K562 (cell line): ENCODE measurements around the gene RAB32. TPM values are rescaled to one million over a fixed set of nuclear protein-coding genes. Genes with fewer than 3 reads are reported as not detected.

Experiments
- ATF1 ChIP-seq, 2 experiments: fragments of 450-650 bp in 1 of 2; IDR thresholded peaks; 2 replicates each; pipeline ENCODE4 v1.6.1; 2016; ENCODE audit warnings: missing compliant biosample characterization in 1 of 2, missing genetic modification characterization in 1 of 2
- CC2D1A ChIP-seq: fragments of 450-650 bp; IDR thresholded peaks from 2 replicates; pipeline ENCODE4 v1.6.1; 2017; ENCODE audit warnings: mild to moderate bottlenecking
- CHAMP1 ChIP-seq: fragments of 450-650 bp; IDR thresholded peaks from 2 replicates; pipeline ENCODE4 v1.6.1; 2016; ENCODE audit warnings: mild to moderate bottlenecking
- DMBX1 ChIP-seq: fragments of 250-450 bp; sonication (Bioruptor Pico); IDR thresholded peaks from 2 replicates; pipeline ENCODE4 v1.8.0; 2022; ENCODE audit warnings: inconsistent platforms, mild to moderate bottlenecking, moderate library complexity, borderline replicate concordance
- DPF2 ChIP-seq: fragments of 450-650 bp; IDR thresholded peaks from 2 replicates; pipeline ENCODE4 v1.6.1; 2016
- GABPA ChIP-seq: fragments of 200-800 bp; sonication (Bioruptor generic); conservative IDR thresholded peaks from 2 replicates; pipeline ENCODE4 v1.6.1; 2016; ENCODE audit warnings: low read depth, missing genetic modification characterization, missing compliant biosample characterization
- GATAD2B ChIP-seq: fragments of 450-650 bp; IDR thresholded peaks from 2 replicates; pipeline ENCODE4 v1.6.1; 2017; ENCODE audit warnings: mild to moderate bottlenecking, borderline replicate concordance
- HDAC1 ChIP-seq, 2 experiments: fragments of 450-650 bp; IDR thresholded peaks; 2 replicates each; pipeline ENCODE4 v1.6.1; 2016 to 2017; ENCODE audit warnings: inconsistent platforms in 1 of 2, mild to moderate bottlenecking in 1 of 2, moderate library complexity in 1 of 2
- LCOR ChIP-seq: sonication (generic); formaldehyde crosslinking; IDR thresholded peaks from 2 replicates; pipeline ENCODE4 v1.8.0; 2022; ENCODE audit warnings: mild to moderate bottlenecking, missing genetic modification reagents
- NFRKB ChIP-seq: fragments of 450-650 bp; IDR thresholded peaks from 2 replicates; pipeline ENCODE4 v1.6.1; 2016; ENCODE audit warnings: low read depth
- RAD21 ChIP-seq, 2 experiments: fragments of 250-450 bp in 1 of 2; fragments of 450-650 bp in 1 of 2; sonication (Bioruptor Pico) in 1 of 2; formaldehyde crosslinking in 1 of 2; IDR thresholded peaks in 1 of 2; conservative IDR thresholded peaks in 1 of 2; 2 replicates each; pipeline versions ENCODE4 v1.4.0 to v1.8.0; 2020 to 2022; ENCODE audit warnings: mild to moderate bottlenecking in 2 of 2, moderate library complexity in 1 of 2
- RBM39 ChIP-seq: fragments of 200-400 bp; formaldehyde crosslinking; optimal IDR thresholded peaks from 2 replicates; pipeline ENCODE3; 2018; ENCODE audit warnings: low read depth, low read length
- RNF2 ChIP-seq: sonication (generic); IDR thresholded peaks from 2 replicates; pipeline ENCODE4 v1.6.1; 2016
- SMARCB1 ChIP-seq: IDR thresholded peaks from 2 replicates; pipeline ENCODE4 v1.6.1; 2011; ENCODE audit warnings: improper control_type of control experiment, low read depth; ENCODE audit not compliant: insufficient read length
- TBL1XR1 ChIP-seq, 2 experiments: IDR thresholded peaks; 2 replicates each; pipeline ENCODE4 v1.6.1; 2012; ENCODE audit warnings: improper control_type of control experiment in 2 of 2, low read length in 2 of 2, mild to moderate bottlenecking in 1 of 2
- ZNF583 ChIP-seq: fragments of 250-450 bp; sonication (Bioruptor Pico); IDR thresholded peaks from 2 replicates; pipeline ENCODE4 v1.4.0; 2020
- ZNF639 ChIP-seq, 2 experiments: fragments of 200-800 bp in 1 of 2; sonication (Bioruptor generic) in 1 of 2; sonication (generic) in 1 of 2; formaldehyde crosslinking in 1 of 2; IDR thresholded peaks in 1 of 2; conservative IDR thresholded peaks in 1 of 2; 2 replicates each; pipeline versions ENCODE4 v1.5.0 to v1.6.1; 2016 to 2020; ENCODE audit warnings: missing compliant biosample characterization in 1 of 2, missing genetic modification characterization in 1 of 2, missing genetic modification reagents in 1 of 2
- polyA plus RNA-seq, 8 experiments: library from polyadenylated mRNA; depleted of rRNA in 4 of 8; stranded (reverse) in 5 of 8; unstranded in 3 of 8; fragments of >200 nt; fragmentation: Nextera tagmentation in 2 of 8; fragmentation: Illumina TruSeq in 1 of 8; extraction: Ambion mirVana in 2 of 8; extraction: Trizol in 1 of 8; gene quantifications; 2 replicates each; pipeline versions ENCODE4 v1.2.1 to v1.2.3, GENCODE V29; 2011 to 2014; ENCODE audit warnings: inconsistent platforms in 1 of 8, missing spikeins in 1 of 8
- total RNA-seq, 7 experiments: library from RNA; depleted of rRNA in 6 of 7; stranded (reverse); fragments of >200 nt in 6 of 7; fragmentation: Illumina TruSeq in 2 of 7; extraction: Trizol in 2 of 7; gene quantifications; 2 replicates each; pipeline versions ENCODE4 v1.2.1 to v1.2.3, GENCODE V29; 2011 to 2021; ENCODE audit warnings: low replicate concordance in 1 of 7
- TF ChIP-seq, protein P1 (sequence below): IDR thresholded peaks from 2 replicates; pipeline ENCODE4 v1.6.1; 2012; ENCODE audit warnings: low read depth, low read length, improper control_type of control experiment, borderline replicate concordance
- TF ChIP-seq, protein P2 (sequence below): fragments of 450-650 bp; IDR thresholded peaks from 2 replicates; pipeline ENCODE4 v1.7.1; 2018; ENCODE audit warnings: mild to moderate bottlenecking, low read depth; ENCODE audit not compliant: partially characterized antibody

Gene RAB32
- total and polyA plus RNA-seq, 9 of the 15 experiments (the other 6 are each of a cell fraction or from before 2014, with no cell fraction given) = 2.5 to 16.6 (median 11.0) TPM

DNA sequence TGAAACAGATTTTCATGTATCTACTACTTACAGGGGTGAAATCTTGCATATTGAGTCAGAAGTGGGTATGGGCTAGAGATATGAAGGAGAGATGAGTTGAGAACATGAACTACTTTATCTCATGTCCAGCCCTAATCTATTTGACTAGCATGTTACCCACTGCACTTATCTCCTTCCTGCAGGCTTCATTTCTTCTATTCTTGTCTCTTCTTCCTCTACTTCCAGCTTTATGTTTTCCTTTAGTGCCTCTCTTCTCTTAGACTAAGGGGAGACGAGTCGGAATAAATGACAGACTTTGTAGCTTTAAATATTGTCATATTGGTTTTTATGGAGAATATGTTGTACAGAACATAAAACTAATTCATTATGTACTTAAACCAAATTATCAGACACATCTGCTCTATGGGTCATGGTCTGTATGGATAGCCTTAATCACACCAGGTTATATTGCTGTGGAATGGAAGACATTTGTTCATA, 5.3 kb downstream of the RAB32 start (continued):
- TF ChIP-seq, protein P1, sequence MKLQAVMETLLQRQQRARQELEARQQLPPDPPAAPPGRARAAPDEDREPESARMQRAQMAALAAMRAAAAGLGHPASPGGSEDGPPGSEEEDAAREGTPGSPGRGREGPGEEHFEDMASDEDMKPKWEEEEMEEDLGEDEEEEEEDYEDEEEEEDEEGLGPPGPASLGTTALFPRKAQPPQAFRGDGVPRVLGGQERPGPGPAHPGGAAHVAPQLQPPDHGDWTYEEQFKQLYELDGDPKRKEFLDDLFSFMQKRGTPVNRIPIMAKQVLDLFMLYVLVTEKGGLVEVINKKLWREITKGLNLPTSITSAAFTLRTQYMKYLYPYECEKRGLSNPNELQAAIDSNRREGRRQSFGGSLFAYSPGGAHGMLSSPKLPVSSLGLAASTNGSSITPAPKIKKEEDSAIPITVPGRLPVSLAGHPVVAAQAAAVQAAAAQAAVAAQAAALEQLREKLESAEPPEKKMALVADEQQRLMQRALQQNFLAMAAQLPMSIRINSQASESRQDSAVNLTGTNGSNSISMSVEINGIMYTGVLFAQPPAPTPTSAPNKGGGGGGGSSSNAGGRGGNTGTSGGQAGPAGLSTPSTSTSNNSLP = peak; percentile 83; the same call in 1 of the 2 replicates
- TF ChIP-seq LCOR (no peak), DMBX1 (peak; percentile 74; the same call in 1 of the 2 replicates), ZNF639 (CRISPR knock-in tag; conservative IDR thresholded peaks at IDR 0.05 in 1 of 2, IDR thresholded peaks at IDR 0.05 in 1 of 2) (peak in 1 of 2 experiments; percentile 87; a peak in 2 of 4 replicates), GABPA (tag) (peak; percentile 47; the same call in 1 of the 2 replicates), CHAMP1 (peak; percentile 96), RAD21 (CRISPR knock-in tag; conservative IDR thresholded peaks at IDR 0.05 in 1 of 2, IDR thresholded peaks at IDR 0.05 in 1 of 2) (peak in 1 of 2 experiments; percentile 17; a peak in 2 of 4 replicates), CC2D1A (peak; percentile 97), RBM39 (no peak), GATAD2B (peak; percentile 95), DPF2 (peak; percentile 99), HDAC1 (IDR thresholded peaks at IDR 0.05) (peak; percentile 69 to 97), NFRKB (no peak), ZNF583 (CRISPR knock-in tag) (peak; percentile 92), TBL1XR1 (IDR thresholded peaks at IDR 0.05; ENCODE audit: low read length in 2 of 2) (peak in 1 of 2 experiments; percentile 96; a peak in 2 of 4 replicates), RNF2 (peak; percentile 77; the same call in 1 of the 2 replicates), ATF1 (CRISPR knock-in tag; IDR thresholded peaks at IDR 0.05) (no peak), ATF1 (tag; IDR thresholded peaks at IDR 0.05) (0 out of 2 replicates have a peak, but pooled peaks have one; percentile 34), SMARCB1 (no peak)
- TF ChIP-seq, protein P2, sequence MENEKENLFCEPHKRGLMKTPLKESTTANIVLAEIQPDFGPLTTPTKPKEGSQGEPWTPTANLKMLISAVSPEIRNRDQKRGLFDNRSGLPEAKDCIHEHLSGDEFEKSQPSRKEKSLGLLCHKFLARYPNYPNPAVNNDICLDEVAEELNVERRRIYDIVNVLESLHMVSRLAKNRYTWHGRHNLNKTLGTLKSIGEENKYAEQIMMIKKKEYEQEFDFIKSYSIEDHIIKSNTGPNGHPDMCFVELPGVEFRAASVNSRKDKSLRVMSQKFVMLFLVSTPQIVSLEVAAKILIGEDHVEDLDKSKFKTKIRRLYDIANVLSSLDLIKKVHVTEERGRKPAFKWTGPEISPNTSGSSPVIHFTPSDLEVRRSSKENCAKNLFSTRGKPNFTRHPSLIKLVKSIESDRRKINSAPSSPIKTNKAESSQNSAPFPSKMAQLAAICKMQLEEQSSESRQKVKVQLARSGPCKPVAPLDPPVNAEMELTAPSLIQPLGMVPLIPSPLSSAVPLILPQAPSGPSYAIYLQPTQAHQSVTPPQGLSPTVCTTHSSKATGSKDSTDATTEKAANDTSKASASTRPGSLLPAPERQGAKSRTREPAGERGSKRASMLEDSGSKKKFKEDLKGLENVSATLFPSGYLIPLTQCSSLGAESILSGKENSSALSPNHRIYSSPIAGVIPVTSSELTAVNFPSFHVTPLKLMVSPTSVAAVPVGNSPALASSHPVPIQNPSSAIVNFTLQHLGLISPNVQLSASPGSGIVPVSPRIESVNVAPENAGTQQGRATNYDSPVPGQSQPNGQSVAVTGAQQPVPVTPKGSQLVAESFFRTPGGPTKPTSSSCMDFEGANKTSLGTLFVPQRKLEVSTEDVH = peak; percentile 45
